ENCODE results near the gene SPACDR. TPM values are rescaled to one million over a fixed set of nuclear protein-coding genes. Genes with fewer than 3 reads are reported as not detected.

SPACDR gene
- total and polyA plus RNA-seq, 9 donors: 0.98 to 3.4 (median 1.5) TPM

GRCh38 chr7:100429637-100430492 lies 34.2 kb downstream of the SPACDR start, which contains the start of gene MEPCE:
Gene MEPCE, plus strand, starts transcription at chr7:100429831. Its CDS starts 188 bp downstream, at chr7:100430019.
- peaks cover 2% of the 10 kb centered on the region for H3K9me3 ChIP-seq (replicated peaks; ENCODE audit: control insufficient read depth, low read depth, low read length)

DNA sequence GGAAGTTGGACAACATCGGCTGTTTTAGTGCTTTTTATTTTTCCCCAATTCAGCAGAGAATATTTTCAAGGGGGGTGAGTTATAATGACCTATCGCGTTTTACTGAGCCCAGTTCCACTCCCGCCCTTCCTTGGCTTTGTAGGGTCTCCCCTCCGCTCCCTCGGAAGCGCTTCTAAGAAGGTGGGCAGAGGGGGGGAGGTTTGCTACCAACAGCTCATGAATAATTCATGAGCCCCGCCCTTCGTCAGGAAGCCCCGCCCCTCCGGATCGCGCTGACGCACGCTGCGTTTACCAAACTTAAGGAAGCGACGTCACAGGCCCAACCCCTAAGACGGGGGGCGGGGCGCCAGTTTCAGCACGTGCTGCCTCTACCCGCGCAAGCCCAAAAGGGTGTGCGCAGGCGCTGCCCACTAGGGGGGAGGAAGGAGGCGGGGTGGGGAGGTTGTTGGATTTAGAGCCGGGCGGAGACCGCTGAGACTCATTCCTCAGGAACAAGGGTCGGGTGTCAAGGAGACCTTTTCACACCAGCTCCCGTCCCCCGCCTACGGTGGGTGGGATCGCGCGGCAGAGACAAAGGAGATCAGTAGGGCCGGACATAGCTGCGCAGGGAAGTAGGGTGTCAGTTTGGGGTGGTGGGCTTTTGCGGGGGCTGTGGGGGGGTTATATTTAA lies 35.0 kb downstream of the SPACDR start:
- Histone ChIP-seq H3K27me3 (ENCODE audit: control insufficient read depth, insufficient read depth, low read length) (no peaks in the 10 kb centered on the region), H3K36me3 (ENCODE audit: control insufficient read depth, insufficient read depth, low read length) (peaks cover 34% of the 10 kb centered on the region), H3K9me3 (replicated peaks; ENCODE audit: control insufficient read depth, low read depth, low read length) (peaks cover 2% of the 10 kb centered on the region), H3K4me3 (ENCODE audit: low read length) (peak overlapping the region; percentile 91), H3K27ac (ENCODE audit: low read length) (peak overlapping the region; percentile 100), H3K4me1 (ENCODE audit: control insufficient read depth, insufficient read depth, low read length) (peaks cover 36% of the 10 kb centered on the region)
- peak; percentile 100 for DNase-seq
- under 1% methylated on average over 22 of the region's 40 CpGs for WGBS (ENCODE audit: insufficient coverage)

More at GRCh38 chr7:100429637-100430492, 34.2 kb downstream of the SPACDR start, which contains the start of gene MEPCE:
- WGBS (ENCODE audit: insufficient coverage): under 1% methylated on average over 66 of the region's 95 CpGs
- Histone ChIP-seq H3K27me3 (ENCODE audit: control insufficient read depth, insufficient read depth, low read length) (no peaks in the 10 kb centered on the region), H3K4me1 (ENCODE audit: control insufficient read depth, insufficient read depth, low read length) (peaks cover 40% of the 10 kb centered on the region), H3K4me3 (ENCODE audit: low read length) (peak within 1 kb of the TSS; percentile 91), H3K27ac (ENCODE audit: low read length) (peak within 1 kb of the TSS; percentile 100), H3K36me3 (ENCODE audit: control insufficient read depth, insufficient read depth, low read length) (peaks cover 41% of the 10 kb centered on the region)
- peak; percentile 99 for DNase-seq

DNA sequence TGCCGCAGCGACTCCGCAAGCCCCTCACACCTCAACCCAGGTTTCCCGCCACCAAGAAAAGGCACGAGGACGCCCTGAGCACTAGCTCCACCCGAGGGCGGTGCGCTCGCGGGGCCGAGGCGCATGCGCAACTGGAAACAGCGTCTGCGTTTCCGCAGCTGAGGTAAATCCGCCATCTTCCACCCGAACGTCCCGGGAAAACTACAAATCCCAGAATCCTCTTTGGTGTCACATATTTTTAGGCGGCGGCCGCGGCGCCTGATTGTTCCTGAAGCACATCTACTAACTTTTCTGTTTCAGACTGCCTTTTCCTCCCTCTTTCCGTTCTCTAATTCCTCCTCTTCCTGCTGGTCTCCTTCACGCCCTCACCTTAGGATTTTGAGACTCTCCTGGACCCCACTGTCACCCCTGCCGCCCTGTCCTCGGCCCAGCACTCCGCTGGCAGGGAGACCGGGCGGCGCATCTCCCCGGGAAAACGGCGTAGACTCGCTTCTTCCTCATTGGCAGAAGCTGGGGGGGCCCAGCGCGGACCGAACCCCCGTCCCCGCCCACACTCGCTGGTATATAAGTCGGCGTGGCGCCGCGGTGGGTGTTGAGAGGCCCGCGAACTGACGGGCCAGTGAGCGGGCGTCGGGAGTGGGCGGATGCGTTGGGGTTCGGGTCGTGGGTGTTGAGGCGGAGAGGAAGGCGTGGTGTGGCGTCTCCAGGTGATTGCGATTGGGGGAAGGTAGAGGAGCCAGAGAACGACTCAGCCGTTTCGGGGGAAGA lies 35.7 kb downstream of the SPACDR start, which contains the start of gene ZCWPW1:
Gene ZCWPW1 (minus strand): TSS at position 505 of the 768 bp plus-strand sequence. CDS start 8,054 bp downstream, outside the sequence.
- Histone ChIP-seq H3K9me3 (replicated peaks; ENCODE audit: control insufficient read depth, low read depth, low read length) (peaks cover 2% of the 10 kb centered on the region), H3K4me1 (ENCODE audit: control insufficient read depth, insufficient read depth, low read length) (peaks cover 32% of the 10 kb centered on the region), H3K4me3 (ENCODE audit: low read length) (peak within 1 kb of the TSS; percentile 91), H3K36me3 (ENCODE audit: control insufficient read depth, insufficient read depth, low read length) (peaks cover 27% of the 10 kb centered on the region), H3K27me3 (ENCODE audit: control insufficient read depth, insufficient read depth, low read length) (no peaks in the 10 kb centered on the region), H3K27ac (ENCODE audit: low read length) (peak within 1 kb of the TSS; percentile 100)
- under 1% methylated on average over 62 of the region's 66 CpGs for WGBS (ENCODE audit: insufficient coverage)
- peak; percentile 99 for DNase-seq

DNA sequence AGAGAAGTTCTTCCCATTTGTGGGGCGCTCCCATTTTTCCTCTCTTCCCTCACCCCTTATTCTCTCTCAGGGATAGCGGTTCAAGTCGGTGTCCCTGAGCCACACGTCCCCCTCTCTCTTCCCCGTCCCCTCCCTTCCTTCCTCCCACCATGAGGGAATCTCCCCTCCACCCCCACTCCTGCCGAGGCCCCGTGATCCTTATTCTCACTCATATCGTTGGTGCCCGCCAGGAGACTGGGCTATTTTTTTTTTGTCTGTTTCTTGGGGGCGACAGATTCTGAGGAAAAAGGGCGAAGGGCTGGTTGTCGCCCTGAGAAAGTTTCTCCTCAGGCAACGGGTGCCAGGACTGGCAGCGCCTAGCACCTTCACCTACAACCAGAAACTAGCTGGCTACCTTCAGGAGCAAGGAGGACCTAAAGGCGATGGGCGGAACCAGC lies 36.3 kb downstream of the SPACDR start:
- Histone ChIP-seq H3K4me3 (ENCODE audit: low read length) (peak overlapping the region; percentile 73), H3K4me1 (ENCODE audit: control insufficient read depth, insufficient read depth, low read length) (peaks cover 30% of the 10 kb centered on the region), H3K27me3 (ENCODE audit: control insufficient read depth, insufficient read depth, low read length) (no peaks in the 10 kb centered on the region), H3K9me3 (replicated peaks; ENCODE audit: control insufficient read depth, low read depth, low read length) (peaks cover 2% of the 10 kb centered on the region), H3K36me3 (ENCODE audit: control insufficient read depth, insufficient read depth, low read length) (peaks cover 20% of the 10 kb centered on the region), H3K27ac (ENCODE audit: low read length) (peak overlapping the region; percentile 100)
- no peak for DNase-seq
- 36% methylated on average over 8 of the region's 16 CpGs for WGBS (ENCODE audit: insufficient coverage)

DNA sequence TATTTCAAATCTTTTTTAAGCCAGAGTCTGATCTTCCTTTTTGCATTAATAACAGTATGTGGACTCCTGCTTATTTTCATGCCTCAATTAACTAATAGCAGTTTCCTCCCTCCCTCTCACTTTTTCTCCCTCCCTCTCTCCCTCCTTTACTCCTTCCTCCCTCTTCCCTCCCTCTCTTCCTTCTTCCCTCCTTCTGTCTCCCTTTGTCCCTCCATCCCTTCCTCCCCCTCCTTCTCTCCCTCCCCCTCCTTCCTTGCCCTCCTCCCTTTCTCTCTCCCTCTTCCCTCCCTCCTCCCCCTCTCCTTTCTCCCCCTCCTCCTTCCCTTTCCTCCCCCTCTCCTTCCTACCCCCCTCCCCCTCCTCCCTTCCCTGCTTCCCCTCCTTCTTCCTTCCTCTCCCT lies 37.5 kb downstream of the SPACDR start:
- H3K27ac ChIP-seq (ENCODE audit: low read length): no peak overlapping the region
- DNase-seq: no peak
- H3K4me3 ChIP-seq (ENCODE audit: low read length): no peak overlapping the region
- H3K4me1 ChIP-seq (ENCODE audit: control insufficient read depth, insufficient read depth, low read length): peaks cover 18% of the 10 kb centered on the region
- H3K9me3 ChIP-seq (replicated peaks; ENCODE audit: control insufficient read depth, low read depth, low read length): peaks cover 2% of the 10 kb centered on the region
- peaks cover 8% of the 10 kb centered on the region for H3K36me3 ChIP-seq (ENCODE audit: control insufficient read depth, insufficient read depth, low read length)
- H3K27me3 ChIP-seq (ENCODE audit: control insufficient read depth, insufficient read depth, low read length): no peaks in the 10 kb centered on the region

GRCh38 chr7:100425347-100425746 lies 38.7 kb downstream of the SPACDR start:
- H3K36me3 ChIP-seq (ENCODE audit: control insufficient read depth, insufficient read depth, low read length): no peaks in the 10 kb centered on the region
- no peak overlapping the region for H3K4me3 ChIP-seq (ENCODE audit: low read length)
- no peak overlapping the region for H3K27ac ChIP-seq (ENCODE audit: low read length)
- H3K9me3 ChIP-seq (replicated peaks; ENCODE audit: control insufficient read depth, low read depth, low read length): peaks cover 2% of the 10 kb centered on the region
- H3K4me1 ChIP-seq (ENCODE audit: control insufficient read depth, insufficient read depth, low read length): peaks cover 6% of the 10 kb centered on the region
- H3K27me3 ChIP-seq (ENCODE audit: control insufficient read depth, insufficient read depth, low read length): no peaks in the 10 kb centered on the region
- no CpG with 5 or more reads among the region's 1 CpG for WGBS (ENCODE audit: insufficient coverage)
- DNase-seq: no peak

- Histone ChIP-seq H3K36me3 (ENCODE audit: control insufficient read depth, insufficient read depth, low read length) (no peaks in the 10 kb centered on the region), H3K27me3 (ENCODE audit: control insufficient read depth, insufficient read depth, low read length) (no peaks in the 10 kb centered on the region), H3K4me1 (ENCODE audit: control insufficient read depth, insufficient read depth, low read length) (peaks cover 6% of the 10 kb centered on the region), H3K4me3 (ENCODE audit: low read length) (no peak overlapping the region), H3K9me3 (replicated peaks; ENCODE audit: control insufficient read depth, low read depth, low read length) (peaks cover 2% of the 10 kb centered on the region), H3K27ac (ENCODE audit: low read length) (no peak overlapping the region)
- no CpG with 5 or more reads among the region's 6 CpGs for WGBS (ENCODE audit: insufficient coverage)
- DNase-seq: no peak
Measured at GRCh38 chr7:100423315-100423714, 40.7 kb downstream of the SPACDR start.

GRCh38 chr7:100419660-100420226 lies 44.3 kb downstream of the SPACDR start:
- no CpG with 5 or more reads among the region's 1 CpG for WGBS (ENCODE audit: insufficient coverage)
- H3K27me3 ChIP-seq (ENCODE audit: control insufficient read depth, insufficient read depth, low read length): no peaks in the 10 kb centered on the region
- no peak overlapping the region for H3K4me3 ChIP-seq (ENCODE audit: low read length)
- no peaks in the 10 kb centered on the region for H3K36me3 ChIP-seq (ENCODE audit: control insufficient read depth, insufficient read depth, low read length)
- DNase-seq: no peak
- H3K4me1 ChIP-seq (ENCODE audit: control insufficient read depth, insufficient read depth, low read length): no peaks in the 10 kb centered on the region
- no peak overlapping the region for H3K27ac ChIP-seq (ENCODE audit: low read length)
- no peaks in the 10 kb centered on the region for H3K9me3 ChIP-seq (replicated peaks; ENCODE audit: control insufficient read depth, low read depth, low read length)

DNA sequence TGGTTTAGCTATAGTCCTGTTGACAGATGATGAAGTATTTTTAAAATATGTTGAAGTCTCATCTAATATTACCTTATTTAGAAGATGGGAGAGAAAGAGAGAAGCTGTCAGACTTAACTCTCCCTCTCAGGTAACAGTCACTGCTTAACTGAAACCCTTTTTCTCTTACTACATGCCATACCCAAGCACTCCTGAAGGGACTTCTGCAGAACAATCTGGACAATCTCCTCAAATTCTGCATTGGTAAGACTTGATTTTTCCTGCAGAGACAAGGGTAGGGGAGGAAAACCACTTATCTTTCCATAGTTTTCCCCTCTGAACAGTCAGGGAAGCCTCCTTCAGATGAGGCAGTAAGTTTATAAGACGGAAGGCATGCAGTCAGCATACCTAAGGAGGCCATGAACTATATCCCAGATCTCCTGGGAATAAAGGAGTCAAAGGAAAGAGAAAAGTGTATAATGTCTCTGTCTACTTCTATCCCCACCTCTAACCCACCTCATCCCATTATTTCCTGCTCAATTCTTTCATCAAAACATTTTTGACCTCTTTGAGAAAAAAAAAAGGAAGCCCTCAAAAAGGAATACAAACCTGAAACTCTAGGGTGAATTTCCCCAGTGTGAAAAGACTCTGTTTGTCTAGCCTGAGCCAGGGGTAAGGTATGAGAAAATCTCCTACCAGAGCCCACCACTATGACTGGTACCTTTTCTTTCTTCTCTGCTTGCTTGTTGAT lies 45.0 kb downstream of the SPACDR start:
- Histone ChIP-seq H3K36me3 (ENCODE audit: control insufficient read depth, insufficient read depth, low read length) (no peaks in the 10 kb centered on the region), H3K9me3 (replicated peaks; ENCODE audit: control insufficient read depth, low read depth, low read length) (no peaks in the 10 kb centered on the region), H3K4me3 (ENCODE audit: low read length) (no peak overlapping the region), H3K27me3 (ENCODE audit: control insufficient read depth, insufficient read depth, low read length) (no peaks in the 10 kb centered on the region), H3K4me1 (ENCODE audit: control insufficient read depth, insufficient read depth, low read length) (no peaks in the 10 kb centered on the region), H3K27ac (ENCODE audit: low read length) (no peak overlapping the region)
- no peak for DNase-seq
- no CpG with 5 or more reads among the region's 1 CpG for WGBS (ENCODE audit: insufficient coverage)

Measured in muscle of leg (tissue), 11 donors.